HCT116 (cell line): ENCODE measurements around the gene AP3B1. TPM values are rescaled to one million over a fixed set of nuclear protein-coding genes. Genes with fewer than 3 reads are reported as not detected.

Experiments
- ATAC-seq: fragments of 200-7000 bp; cut with Tn5 transposase; 2 replicates; pipeline ENCODE4 v1.9.1; 2020; ENCODE audit warnings: mild to moderate bottlenecking, moderate library complexity
- BruUV-seq: library from RNA; stranded (reverse); fragments of 400-500 nt; replicated peaks from 2 replicates; lab custom pipeline; 2021; lab: Mats Ljungman, UMichigan
- CTCF ChIA-PET: fragments of 300-600 bp; sonication (Branson Sonifier 250); formaldehyde crosslinking; loops from one replicate; lab custom pipeline; 2021; ENCODE audit warnings: antibody characterized with exemption; lab: Charles Lee
- POLR2A ChIA-PET: fragments of 300-600, 350-600 bp; sonication (Branson Sonifier 250); formaldehyde crosslinking; loops from one replicate; lab custom pipeline; 2021; ENCODE audit warnings: antibody characterized with exemption; lab: Charles Lee
- RAD21 ChIA-PET, 2 experiments: fragments of 300-600 bp; sonication (Branson Sonifier 250); formaldehyde crosslinking; loops; one replicate each; lab custom pipeline; 2023; ENCODE audit warnings: low total read pairs in 2 of 2; ENCODE audit not compliant: uncharacterized antibody in 2 of 2, unreplicated experiment in 2 of 2, low non-redundant PET in 1 of 2; lab: Charles Lee
- DNase-seq: peaks from one replicate; pipeline ENCODE4 v3.0.0-alpha.2; 2010; ENCODE audit warnings: low read depth, low spot score
- H2AFZ ChIP-seq: fragments of 200-600 bp; shearing (Covaris generic), sonication (generic); 2 replicates; pipeline ENCODE4 v1.6.1; 2017; ENCODE audit warnings: low read depth, mixed run types, mixed read lengths, antibody characterized with exemption, low read length; ENCODE audit not compliant: poor library complexity, severe bottlenecking
- H3K27ac ChIP-seq: 2 replicates; pipeline ENCODE4 v1.5.1; 2012; ENCODE audit warnings: low read depth, low read length
- H3K27me3 ChIP-seq: fragments of 200-600 bp; sonication (generic); 2 replicates; pipeline ENCODE4 v1.6.1; 2016; ENCODE audit warnings: mixed run types, low read length, mixed read lengths; ENCODE audit not compliant: insufficient read depth
- H3K36me3 ChIP-seq, 2 experiments: fragments of 200-500 bp in 1 of 2; fragments of 200-600 bp in 1 of 2; sonication (Bioruptor generic) in 1 of 2; sonication (generic) in 1 of 2; 2 replicates each; pipeline versions ENCODE4 v1.5.1 to v1.6.1; 2014 to 2016; ENCODE audit warnings: low read length in 2 of 2, inconsistent platforms in 1 of 2, mixed read lengths in 1 of 2, mixed run types in 1 of 2; ENCODE audit not compliant: insufficient read depth in 2 of 2, control insufficient read depth in 1 of 2
- H3K4me1 ChIP-seq, 2 experiments: fragments of 200-600 bp in 1 of 2; sonication (generic) in 1 of 2; 2 replicates each; pipeline versions ENCODE4 v1.5.1 to v1.6.1; 2012 to 2017; ENCODE audit warnings: low read length in 2 of 2, inconsistent platforms in 1 of 2, mild to moderate bottlenecking in 1 of 2, mixed read lengths in 1 of 2, mixed run types in 1 of 2, moderate library complexity in 1 of 2; ENCODE audit not compliant: insufficient read depth in 2 of 2, control insufficient read depth in 1 of 2
- H3K4me2 ChIP-seq: fragments of 200-600 bp; sonication (generic); 2 replicates; pipeline ENCODE4 v1.6.1; 2017; ENCODE audit warnings: mixed run types, low read length, mixed read lengths
- H3K4me3 ChIP-seq, 2 experiments: fragments of 200-600 bp in 1 of 2; sonication (generic) in 1 of 2; replicated peaks in 1 of 2; 2 replicates each; pipeline ENCODE4 v1.5.1; 2011 to 2016; ENCODE audit warnings: low read length in 2 of 2, control low read depth in 1 of 2, low read depth in 1 of 2, mild to moderate bottlenecking in 1 of 2, mixed read lengths in 1 of 2, mixed run types in 1 of 2
- H3K79me2 ChIP-seq: fragments of 200-600 bp; sonication (generic); 2 replicates; pipeline ENCODE4 v1.6.1; 2017; ENCODE audit warnings: mild to moderate bottlenecking, mixed run types, low read length, moderate library complexity, mixed read lengths; ENCODE audit not compliant: insufficient read depth
- H3K9ac ChIP-seq: fragments of 200-600 bp; sonication (generic); 2 replicates; pipeline ENCODE4 v1.6.1; 2016; ENCODE audit warnings: low read length, mixed read lengths
- H3K9me2 ChIP-seq: fragments of 200-600 bp; sonication (generic), shearing (Covaris generic); 2 replicates; pipeline ENCODE4 v1.6.1; 2017; ENCODE audit warnings: mixed run types, mild to moderate bottlenecking, moderate library complexity; ENCODE audit not compliant: insufficient read depth
- H3K9me3 ChIP-seq, 2 experiments: fragments of 200-500 bp in 1 of 2; fragments of 200-600 bp in 1 of 2; sonication (Bioruptor generic) in 1 of 2; sonication (generic) in 1 of 2; 2 replicates each; pipeline ENCODE4 v1.6.1; 2014 to 2017; ENCODE audit warnings: low read length in 2 of 2, mixed read lengths in 2 of 2, inconsistent platforms in 1 of 2, low read depth in 1 of 2, mild to moderate bottlenecking in 1 of 2, mixed run types in 1 of 2, moderate library complexity in 1 of 2; ENCODE audit not compliant: control insufficient read depth in 1 of 2, insufficient read depth in 1 of 2
- H4K20me1 ChIP-seq: fragments of 200-600 bp; sonication (generic), shearing (Covaris generic); 2 replicates; pipeline ENCODE4 v1.6.1; 2017; ENCODE audit warnings: mixed run types, mild to moderate bottlenecking, moderate library complexity; ENCODE audit not compliant: insufficient read depth
- ATF3 ChIP-seq: IDR thresholded peaks from 2 replicates; pipeline ENCODE4 v1.6.1; 2012
- CBX3 ChIP-seq: IDR thresholded peaks from 2 replicates; pipeline ENCODE4 v1.6.1; 2012; ENCODE audit warnings: low read depth
- EGR1 ChIP-seq: IDR thresholded peaks from 2 replicates; pipeline ENCODE4 v1.6.1; 2012; ENCODE audit warnings: low read depth
- ELF1 ChIP-seq: IDR thresholded peaks from 2 replicates; pipeline ENCODE4 v1.6.1; 2012; ENCODE audit warnings: low read depth, borderline replicate concordance
- EZH2 ChIP-seq: fragments of 200-600 bp; sonication (generic); IDR thresholded peaks from 2 replicates; pipeline ENCODE4 v1.6.1; 2017; ENCODE audit warnings: antibody characterized with exemption, mixed run types
- EZH2phosphoT487 ChIP-seq: fragments of 200-600 bp; IDR thresholded peaks from 2 replicates; pipeline ENCODE4 v1.6.1; 2018; ENCODE audit warnings: antibody characterized with exemption, borderline replicate concordance
- JUND ChIP-seq: IDR thresholded peaks from 2 replicates; pipeline ENCODE4 v1.6.1; 2012
- MAX ChIP-seq: IDR thresholded peaks from 2 replicates; pipeline ENCODE4 v1.6.1; 2012
- POLR2A ChIP-seq: IDR thresholded peaks from 2 replicates; pipeline ENCODE4 v1.7.0; 2011; ENCODE audit warnings: borderline replicate concordance; ENCODE audit not compliant: insufficient read depth, insufficient read length; ENCODE audit errors: extremely low read depth
- POLR2AphosphoS5 ChIP-seq: IDR thresholded peaks from 2 replicates; pipeline ENCODE4 v1.6.1; 2011; ENCODE audit warnings: mild to moderate bottlenecking, low read depth, low read length, moderate library complexity
- RAD21 ChIP-seq: IDR thresholded peaks from 2 replicates; pipeline ENCODE4 v1.6.1; 2012; ENCODE audit warnings: low read depth, mild to moderate bottlenecking
- REST ChIP-seq: IDR thresholded peaks from 2 replicates; pipeline ENCODE4 v1.6.1; 2012; ENCODE audit warnings: low read depth
- SIN3A ChIP-seq: IDR thresholded peaks from 2 replicates; pipeline ENCODE4 v1.6.1; 2012; ENCODE audit warnings: low read depth
- SP1 ChIP-seq: IDR thresholded peaks from 2 replicates; pipeline ENCODE4 v1.6.1; 2012; ENCODE audit warnings: low read depth
- SRF ChIP-seq: IDR thresholded peaks from 2 replicates; pipeline ENCODE4 v1.6.1; 2012; ENCODE audit warnings: low read depth
- TCF7L2 ChIP-seq: IDR thresholded peaks from 2 replicates; pipeline ENCODE4 v1.7.0; 2011; ENCODE audit warnings: borderline replicate concordance, inconsistent platforms; ENCODE audit not compliant: insufficient read depth, insufficient read length; ENCODE audit errors: extremely low read depth
- YY1 ChIP-seq: IDR thresholded peaks from 2 replicates; pipeline ENCODE4 v1.6.1; 2011; ENCODE audit warnings: low read length, low read depth, moderate library complexity, mild to moderate bottlenecking; ENCODE audit not compliant: insufficient replicate concordance; ENCODE audit errors: extremely low read depth
- ZFX ChIP-seq: fragments of 450-650 bp; IDR thresholded peaks from 2 replicates; pipeline ENCODE4 v1.6.1; 2017
- ZNF274 ChIP-seq: fragments of 200-500 bp; sonication (Bioruptor generic); IDR thresholded peaks from 2 replicates; pipeline ENCODE4 v1.6.1; 2014; ENCODE audit warnings: mild to moderate bottlenecking, low read depth, low read length, inconsistent platforms
- intact Hi-C: fragments of 100-400 bp; cut with micrococcal nuclease; formaldehyde crosslinking; loops from 2 replicates; pipeline ENCODE4 v1.10.0; 2022
- total RNA-seq: library from RNA; stranded (reverse); gene quantifications from one replicate; pipeline ENCODE4 v1.2.1, GENCODE V29; 2021; ENCODE audit not compliant: unreplicated experiment

Gene AP3B1
- total RNA-seq, 1 experiment from 2014 or later, result 54.5 TPM

GRCh38 chr5:78076351-78076750 lies 218.1 kb downstream of the AP3B1 start:
- no peaks in the 10 kb centered on the region for H3K27me3 ChIP-seq
- H3K9ac ChIP-seq, result no peak overlapping the region
- H3K4me2 ChIP-seq, result no peak overlapping the region
- CTCF ChIA-PET, result no interaction called here
- no peaks in the 10 kb centered on the region for H3K4me1 ChIP-seq
- BruUV-seq, result no TSS peak
- intact Hi-C loops, result no loop called here
- H4K20me1 ChIP-seq, result no peaks in the 10 kb centered on the region
- H3K79me2 ChIP-seq, result no peaks in the 10 kb centered on the region
- H3K4me3 ChIP-seq, result no peak overlapping the region
- no peaks in the 10 kb centered on the region for H3K36me3 ChIP-seq
- no peaks in the 10 kb centered on the region for H3K9me2 ChIP-seq
- TF ChIP-seq ELF1 (no peak), EZH2 (no peak), TCF7L2 (no peak), ATF3 (no peak), EGR1 (no peak), REST (no peak), MAX (no peak), JUND (no peak), POLR2AphosphoS5 (no peak), YY1 (no peak), ZNF274 (no peak), ZFX (no peak), POLR2A (no peak), RAD21 (no peak), SRF (no peak), CBX3 (no peak), EZH2phosphoT487 (no peak), SP1 (no peak), SIN3A (no peak)
- RAD21 ChIA-PET, result no interaction called here
- POLR2A ChIA-PET, result no interaction called here
- DNase-seq (no peak), ATAC-seq (0 out of 2 replicates have a peak, but pooled peaks have one; percentile 32)
- no peak overlapping the region for H2AFZ ChIP-seq
- no peak overlapping the region for H3K27ac ChIP-seq
- H3K9me3 ChIP-seq, result no peaks in the 10 kb centered on the region
